Adipose tissue (tissue), 3 donors: ENCODE data around the gene APELA. TPM values are rescaled to one million over a fixed set of nuclear protein-coding genes. Genes with fewer than 3 reads are reported as not detected.
"Not testable (repeated sequence)": the region's sequence is repeated elsewhere in the genome, so short reads cannot be mapped to it uniquely, and the experiment has no call there.

ENCODE experiments used
- H3K27ac ChIP-seq: one replicate; pipeline ENCODE4 v1.5.1; 2013; ENCODE audit warnings: low read depth, low read length
- WGBS, 3 donors: extraction: QIAGEN DNeasy Blood & Tissue Kit; methylation state at CpG; one replicate each; pipeline ENCODE4 v1.1.7; 2013; 5-methylcytosine and 5-hydroxymethylcytosine counted together
- polyA plus RNA-seq, 3 donors: library from polyadenylated mRNA; stranded (reverse); fragments of 200-250 nt; gene quantifications; one replicate each; pipeline ENCODE4 v1.2.3, GENCODE V29; 2013
- donor health status: healthy with polysubstance abuse.
- donor health status: Bipolar disorder and iron deficiency.
- donor health status: healthy.

Gene APELA
- polyA plus RNA-seq, 3 donors: not detected

GRCh38 chr4:164906368-164906767 is 29.4 kb downstream of the APELA start:
- H3K27ac ChIP-seq: no peak overlapping the region
- WGBS, 3 donors: 28 to 83% (median 46%) methylated on average over 3 of the region's 3 CpGs

- not testable (repeated sequence) for H3K27ac ChIP-seq
- WGBS, 3 donors: 66 to 85% (median 81%) methylated on average over 2 of the region's 2 CpGs
Observed at GRCh38 chr4:164913506-164913905, 36.5 kb downstream of the APELA start.

GRCh38 chr4:164918956-164919355 is 42.0 kb downstream of the APELA start:
- H3K27ac ChIP-seq: no peak overlapping the region

GRCh38 chr4:164924670-164925238 is 47.8 kb downstream of the APELA start:
- no peak overlapping the region for H3K27ac ChIP-seq
- 81 to 93% (median 87%) methylated on average over 3 of the region's 3 CpGs for WGBS, 3 donors

More at GRCh38 chr4:164918956-164919355, 42.0 kb downstream of the APELA start:
- WGBS, 3 donors: 62 to 75% (median 71%) methylated on average over 3 of the region's 3 CpGs

GRCh38 chr4:164926301-164926700 is 49.3 kb downstream of the APELA start:
- WGBS, 3 donors: 69 to 74% (median 71%) methylated on average over 2 of the region's 2 CpGs
- no peak overlapping the region for H3K27ac ChIP-seq

- not testable (repeated sequence) for H3K27ac ChIP-seq
- 77 to 83% (median 80%) methylated on average over 2 of the region's 2 CpGs for WGBS, 3 donors
Observed at GRCh38 chr4:164927101-164927500, 50.1 kb downstream of the APELA start.

- WGBS, 3 donors: 90 to 95% (median 94%) methylated on average over 5 of the region's 5 CpGs
Observed at GRCh38 chr4:164930647-164931046, 53.7 kb downstream of the APELA start.

GRCh38 chr4:164931551-164932324 is 54.8 kb downstream of the APELA start:
- 73 to 86% (median 83%) methylated on average over 5 of the region's 5 CpGs for WGBS, 3 donors
- H3K27ac ChIP-seq: no peak overlapping the region

More at GRCh38 chr4:164930647-164931046, 53.7 kb downstream of the APELA start:
- H3K27ac ChIP-seq: no peak overlapping the region

GRCh38 chr4:164933244-164933643 is 56.3 kb downstream of the APELA start:
- no peak overlapping the region for H3K27ac ChIP-seq
- WGBS, 3 donors: 90 to 94% (median 93%) methylated on average over 10 to 11 of the region's 11 CpGs

- WGBS, 3 donors: 54 to 70% (median 63%) methylated on average over 1 of the region's 1 CpG
- H3K27ac ChIP-seq: no peak overlapping the region
Observed at GRCh38 chr4:164935363-164935762, 58.4 kb downstream of the APELA start.

GRCh38 chr4:164935865-164936606 is 59.1 kb downstream of the APELA start:
- 68 to 85% (median 83%) methylated on average over 9 of the region's 9 CpGs for WGBS, 3 donors

GRCh38 chr4:164937576-164938270 is 60.7 kb downstream of the APELA start:
- no peak overlapping the region for H3K27ac ChIP-seq

More at GRCh38 chr4:164935865-164936606, 59.1 kb downstream of the APELA start:
- not testable (repeated sequence) for H3K27ac ChIP-seq

GRCh38 chr4:164943192-164943591 is 66.2 kb downstream of the APELA start:
- no peak overlapping the region for H3K27ac ChIP-seq
- WGBS, 3 donors: 72 to 83% (median 82%) methylated on average over 9 of the region's 9 CpGs

- WGBS, 3 donors: 62 to 69% (median 67%) methylated on average over 5 of the region's 5 CpGs
- no peak overlapping the region for H3K27ac ChIP-seq
Observed at GRCh38 chr4:164945146-164945545, 68.2 kb downstream of the APELA start.

- 89 to 90% (median 89%) methylated on average over 5 of the region's 5 CpGs for WGBS, 3 donors
- no peak overlapping the region for H3K27ac ChIP-seq
Observed at GRCh38 chr4:164946810-164947209, 69.8 kb downstream of the APELA start.
